HG03571 (cell line): Measurements from ENCODE around the gene FSTL4.
"Not testable (repeated sequence)": the region's sequence is repeated elsewhere in the genome, so short reads cannot be mapped to it uniquely, and the experiment has no call there.

Source experiments
- ATAC-seq: cut with Tn5 transposase; IDR thresholded peaks from one replicate; pipeline ENCODE4 v1.9.1; 2021; ENCODE audit not compliant: unreplicated experiment

Gene FSTL4

DNA sequence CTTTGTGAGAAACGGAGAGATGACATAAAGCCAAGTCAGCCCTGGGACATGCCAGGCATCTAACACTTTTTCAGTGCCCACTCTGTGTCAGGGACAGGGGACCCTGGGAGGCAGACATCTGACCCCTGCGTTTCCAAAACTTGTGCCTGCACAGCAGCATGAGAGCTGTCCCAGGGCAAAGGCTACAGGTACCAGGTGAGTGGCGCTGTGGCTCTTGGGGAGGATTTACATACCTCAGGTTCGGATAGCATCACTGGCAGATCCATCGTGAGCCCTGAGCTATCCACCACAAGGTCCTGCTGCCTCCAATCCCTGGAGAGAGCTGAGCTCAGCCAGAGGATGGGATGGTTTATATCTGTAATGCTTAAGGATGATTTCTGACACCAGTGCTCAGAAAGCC lies 52.4 kb downstream of the FSTL4 start:
- ATAC-seq: no peak

DNA sequence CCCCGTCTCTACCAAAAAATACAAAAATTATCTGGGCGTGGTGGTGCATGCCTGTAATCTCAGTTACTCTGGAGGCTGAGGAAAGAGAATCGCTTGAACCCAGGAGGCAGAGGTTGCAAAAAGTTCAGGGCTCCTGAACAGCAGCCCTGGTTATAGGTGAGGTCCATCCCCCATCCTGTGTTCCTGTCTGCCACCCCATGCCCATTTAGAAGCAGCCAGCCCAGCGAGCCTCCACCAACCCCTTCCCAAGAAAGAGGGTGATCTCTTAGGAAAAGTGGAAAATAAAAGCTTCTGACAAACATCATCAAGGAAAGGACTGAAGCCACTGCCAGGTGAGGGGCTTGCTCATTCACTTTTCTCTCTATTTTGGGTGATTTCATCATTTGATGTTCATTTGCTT lies 55.8 kb downstream of the FSTL4 start:
- no peak for ATAC-seq

DNA sequence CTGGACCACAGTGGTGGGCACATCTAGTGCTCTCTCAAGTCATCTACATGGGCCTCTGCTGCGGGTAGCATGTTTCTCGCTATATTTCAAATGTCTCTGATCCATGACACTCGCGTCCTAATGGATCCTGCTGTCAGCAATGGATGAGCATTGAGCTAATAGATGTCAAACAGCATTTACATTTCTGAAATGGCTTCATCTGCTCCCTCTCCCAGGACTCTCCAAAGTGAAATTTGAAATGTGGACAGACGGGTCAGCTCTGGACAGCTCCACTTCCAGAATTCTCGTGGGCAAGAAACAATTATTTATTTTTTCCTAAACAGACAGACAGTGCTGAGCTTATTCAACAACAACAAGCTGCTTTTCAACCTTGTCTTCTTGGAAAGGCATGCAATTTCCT lies 58.1 kb downstream of the FSTL4 start:
- no peak for ATAC-seq

DNA sequence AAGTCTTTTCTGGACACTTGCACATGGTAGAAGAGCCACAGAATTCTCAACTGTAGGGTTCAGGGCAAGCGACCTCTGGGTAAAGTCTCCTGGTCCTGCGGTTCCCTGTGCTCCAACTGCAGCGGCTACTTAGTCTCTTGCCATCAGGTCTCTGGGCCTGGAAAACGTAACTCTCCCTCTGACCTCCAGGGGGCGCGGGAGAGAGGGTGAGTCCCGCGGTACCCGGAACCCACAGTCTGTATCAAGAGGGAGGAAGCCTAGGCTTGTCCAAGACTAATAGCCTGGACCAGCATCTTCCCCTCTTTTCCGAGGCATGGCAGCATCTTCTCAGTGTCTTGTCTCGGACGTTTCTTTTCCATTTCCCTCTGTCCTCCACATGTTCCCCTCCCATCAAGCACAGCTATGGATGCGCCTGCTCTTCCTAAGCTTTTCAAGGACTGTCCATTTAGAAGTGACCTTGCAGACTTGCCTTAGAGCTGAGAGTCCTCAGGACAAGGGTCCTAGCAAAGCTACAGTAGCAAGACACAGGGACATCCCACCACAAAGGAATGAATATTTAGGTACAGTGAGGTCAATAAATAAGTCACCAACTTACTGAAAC lies 59.3 kb downstream of the FSTL4 start:
- no peak for ATAC-seq

DNA sequence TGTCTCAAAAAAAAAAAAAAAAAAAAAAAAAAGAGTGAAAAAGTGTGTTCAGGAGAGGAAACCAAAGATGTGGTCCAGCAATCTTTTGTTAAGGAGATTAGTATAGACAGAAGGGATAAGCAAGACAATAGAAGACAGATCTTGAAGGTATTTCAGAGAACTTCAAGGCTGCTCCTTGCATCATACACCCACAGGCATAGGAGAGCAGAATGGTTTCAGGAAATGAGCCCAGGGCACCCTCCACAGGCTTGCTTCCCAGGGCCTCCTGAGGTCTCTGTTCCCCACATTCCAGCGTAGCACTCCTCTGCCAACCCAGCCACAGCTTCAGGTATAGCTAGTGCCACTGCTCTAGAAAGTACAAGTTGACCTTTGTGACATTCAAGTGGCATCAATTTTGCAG lies 65.8 kb downstream of the FSTL4 start:
- ATAC-seq: no peak

DNA sequence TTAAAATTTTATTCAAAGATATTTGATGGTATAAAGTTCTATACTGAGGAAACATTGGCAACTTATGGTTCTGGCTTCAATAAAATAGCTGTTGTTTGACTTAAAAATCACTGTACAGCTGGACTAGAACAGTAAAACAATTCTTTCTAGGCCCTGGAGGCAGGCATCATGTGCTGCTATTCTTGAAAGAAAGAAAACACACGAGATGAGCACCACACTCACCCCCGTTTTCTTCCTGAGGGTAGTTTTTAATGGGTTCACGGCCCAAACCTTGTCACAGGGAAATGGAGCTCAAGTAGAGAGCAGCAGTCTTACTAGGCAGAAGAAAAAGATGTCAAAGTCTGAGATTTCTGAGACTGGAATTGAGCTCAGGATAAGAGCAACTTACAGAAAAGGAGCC lies 68.0 kb downstream of the FSTL4 start:
- ATAC-seq: no peak

DNA sequence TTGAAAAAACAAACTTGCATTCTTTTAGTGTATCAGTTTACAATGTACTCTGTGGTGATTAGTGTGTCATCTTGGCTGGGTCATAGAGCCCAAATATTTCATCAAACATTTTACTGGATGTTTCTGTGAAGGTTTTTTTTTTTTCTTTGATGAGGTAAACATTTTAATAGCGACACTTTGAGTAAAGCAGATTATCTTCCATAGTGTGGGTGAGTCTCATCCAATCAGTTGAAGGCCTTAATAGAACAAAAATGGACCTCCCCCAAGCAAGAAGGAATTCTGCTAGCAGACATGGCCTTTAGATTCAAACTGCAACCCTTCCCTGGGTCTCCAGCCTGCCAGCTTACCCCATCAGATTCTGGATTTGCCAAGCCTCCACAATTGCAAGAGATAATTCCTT lies 72.5 kb downstream of the FSTL4 start:
- no peak for ATAC-seq

DNA sequence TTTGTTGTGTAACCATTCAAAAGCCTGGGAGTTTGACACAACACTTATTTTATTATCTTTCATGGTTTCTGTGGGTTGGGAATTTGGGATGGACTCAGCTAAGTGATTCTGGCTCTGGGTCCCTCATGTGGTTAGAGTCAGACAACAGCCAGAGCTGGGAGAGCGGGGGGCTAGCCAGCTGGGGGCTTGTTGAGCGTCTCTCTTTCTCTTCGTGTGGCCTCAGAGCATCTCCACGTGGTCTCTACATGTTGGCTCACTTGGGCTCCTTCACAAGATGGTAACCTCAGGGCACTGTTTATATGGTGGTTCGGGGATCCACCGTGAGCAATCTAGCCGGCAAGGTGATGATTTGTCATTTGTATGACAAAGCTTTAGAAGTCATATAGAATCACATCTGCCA lies 73.6 kb downstream of the FSTL4 start:
- ATAC-seq: no peak

DNA sequence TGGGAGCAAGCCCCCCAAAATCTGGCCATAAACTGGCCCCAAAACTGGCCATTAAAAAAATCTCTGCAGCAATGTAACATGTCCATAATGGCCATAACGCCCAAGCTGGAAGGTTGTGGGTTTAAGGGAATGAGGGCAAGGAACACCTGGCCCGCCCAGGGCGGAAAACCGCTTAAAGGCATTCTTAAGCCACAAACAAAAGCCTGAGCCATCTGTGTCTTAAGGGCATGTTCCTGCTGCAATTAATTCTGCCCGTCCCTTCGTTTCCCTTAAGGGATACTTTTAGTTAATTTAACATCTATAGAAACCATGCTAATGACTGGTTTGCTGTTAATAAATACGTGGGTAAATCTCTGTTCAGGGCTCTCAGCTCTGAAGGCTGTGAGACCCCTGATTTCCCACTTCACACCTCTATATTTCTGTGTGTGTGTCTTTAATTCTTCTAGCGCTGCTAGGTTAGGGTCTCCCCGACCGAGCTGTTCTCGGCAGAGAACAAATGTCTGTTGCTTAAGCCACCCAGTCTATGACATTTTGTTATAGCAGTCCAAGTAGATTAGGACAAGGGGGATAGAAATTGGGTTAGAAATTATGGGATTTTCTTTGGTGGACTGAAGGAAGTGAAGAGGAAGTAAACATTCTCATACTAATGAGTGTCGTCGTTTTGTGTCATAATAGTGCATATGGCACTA lies 77.0 kb downstream of the FSTL4 start:
- not testable (repeated sequence) for ATAC-seq

DNA sequence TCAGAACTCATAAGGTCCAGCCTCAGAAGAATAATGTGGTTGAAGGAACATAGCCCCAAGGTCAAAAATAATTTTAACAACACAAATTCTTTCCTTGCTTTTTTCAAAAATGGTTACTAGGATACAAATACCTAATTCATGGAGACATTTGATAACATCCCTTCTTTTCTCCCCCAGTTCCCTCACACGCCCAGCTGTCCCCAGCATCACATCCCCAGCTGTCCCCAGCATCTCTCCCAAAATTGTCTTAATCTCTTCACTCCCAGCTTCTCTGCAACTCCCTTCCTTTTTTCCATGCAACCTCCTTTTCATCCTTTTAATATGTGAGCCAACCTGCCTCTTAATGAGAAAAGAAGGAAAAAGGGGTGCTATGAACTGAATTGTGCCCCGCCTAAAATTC lies 77.8 kb downstream of the FSTL4 start:
- ATAC-seq: no peak

DNA sequence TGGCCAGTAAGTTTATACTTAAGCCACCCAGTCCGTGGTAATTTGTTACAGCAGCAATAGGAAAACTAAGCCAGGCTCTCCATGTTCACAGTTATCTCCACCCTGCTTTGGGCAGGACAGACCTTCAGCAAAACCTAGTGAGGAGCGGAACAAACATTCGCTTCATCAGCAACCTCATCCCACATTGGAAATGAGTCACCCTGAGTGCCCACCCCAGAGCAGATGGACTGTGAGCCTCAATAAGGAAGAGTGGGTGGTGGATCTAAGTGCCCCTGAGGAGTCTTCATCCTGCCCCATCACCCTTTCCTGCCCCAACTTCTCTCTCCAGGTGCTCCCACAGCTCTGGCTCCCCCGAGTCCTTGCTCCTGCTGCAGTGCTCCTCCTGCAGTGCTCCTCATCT lies 78.8 kb downstream of the FSTL4 start:
- no peak for ATAC-seq

DNA sequence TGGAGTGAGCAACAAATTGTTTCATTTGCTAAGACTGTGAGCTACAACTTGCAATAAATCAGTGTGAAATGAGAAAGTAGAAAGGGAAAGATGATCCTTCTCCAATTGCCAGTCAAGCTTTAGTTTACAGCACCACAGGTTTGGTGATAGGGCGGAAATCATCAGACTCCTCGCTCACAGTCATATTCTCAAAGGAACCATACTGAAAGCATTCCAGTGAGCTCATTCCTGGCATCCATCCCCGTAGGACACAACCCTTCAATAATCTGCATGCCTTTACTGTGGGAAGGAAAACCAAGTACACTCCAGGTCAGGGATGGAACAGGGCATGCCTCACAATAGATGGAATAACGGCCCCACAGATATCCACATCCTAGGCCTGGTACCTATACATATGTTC lies 80.7 kb downstream of the FSTL4 start:
- ATAC-seq: no peak

DNA sequence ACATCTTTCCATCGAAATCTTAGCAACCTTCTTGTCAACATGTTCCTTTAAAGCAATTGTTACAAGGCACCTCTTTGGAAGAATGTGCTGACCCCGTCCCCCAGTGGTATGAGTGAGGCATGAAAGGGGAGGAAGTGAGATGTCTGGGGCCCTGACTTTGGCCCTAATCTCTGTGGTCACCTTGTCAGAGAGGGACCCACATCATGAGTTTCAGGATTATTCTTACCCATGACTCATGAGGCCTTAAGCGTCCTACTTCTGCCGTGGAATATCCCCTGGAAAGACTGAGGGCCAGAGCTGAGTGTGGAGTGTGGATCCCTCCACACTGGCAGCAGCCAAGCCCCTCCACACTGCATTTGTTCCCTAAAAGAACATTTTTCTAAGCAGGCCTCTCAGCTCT lies 81.2 kb downstream of the FSTL4 start:
- no peak for ATAC-seq

DNA sequence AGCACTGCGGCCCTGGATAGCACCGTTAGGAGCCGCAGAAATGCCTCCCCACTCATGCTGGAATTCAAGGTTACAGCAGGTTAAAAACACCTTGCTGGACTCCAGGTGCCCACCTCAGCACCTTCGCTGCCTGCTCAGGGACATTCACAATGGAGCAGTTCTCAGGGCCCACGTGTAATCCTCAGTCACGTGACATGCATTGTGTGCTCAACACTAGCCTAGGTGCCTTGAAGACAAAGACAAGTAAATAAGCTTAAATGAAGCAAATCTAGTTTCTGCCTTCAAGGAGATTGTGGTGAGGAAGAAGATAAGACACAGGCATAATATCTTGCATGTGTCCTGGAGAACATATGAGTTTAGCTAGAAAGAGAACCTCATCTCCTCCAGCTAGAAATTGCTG lies 82.1 kb downstream of the FSTL4 start:
- no peak for ATAC-seq

DNA sequence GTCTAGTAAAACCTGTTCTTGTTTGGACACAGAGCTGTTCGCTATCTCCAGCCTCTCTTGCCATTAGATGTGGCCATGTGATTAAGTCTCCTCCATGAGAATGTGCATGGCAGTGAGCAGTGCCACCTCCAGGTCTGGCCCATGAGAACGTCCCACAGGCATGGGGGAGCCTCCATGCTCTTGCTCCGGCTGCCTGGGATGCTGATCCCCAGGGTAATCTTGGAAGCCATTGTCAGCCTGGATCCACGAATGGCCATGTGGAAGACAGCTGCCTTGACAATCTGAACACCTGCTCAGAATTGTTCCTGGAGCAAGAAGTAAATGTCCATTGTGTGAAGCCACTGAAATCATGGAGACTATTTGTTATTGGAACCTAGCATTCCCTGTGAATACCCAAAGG lies 83.5 kb downstream of the FSTL4 start:
- ATAC-seq: no peak

DNA sequence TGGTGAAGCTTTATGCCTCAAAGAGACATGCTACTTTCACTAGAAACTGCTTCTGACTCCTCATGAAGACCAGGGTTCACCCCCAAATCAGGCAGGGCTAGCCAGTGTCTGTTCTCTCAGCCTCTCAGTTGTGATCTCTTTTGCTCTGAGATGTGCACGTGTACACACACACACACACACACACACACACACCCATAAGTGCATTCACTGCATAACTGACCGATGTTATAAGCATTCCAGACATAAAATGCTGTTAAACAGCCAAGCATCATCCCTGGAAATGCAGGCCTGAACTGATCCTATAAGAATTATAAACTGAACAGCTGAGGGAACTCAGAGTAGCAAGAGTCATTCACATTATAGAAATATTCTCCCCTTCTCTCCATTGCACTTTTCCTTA lies 85.0 kb downstream of the FSTL4 start:
- ATAC-seq: no peak

DNA sequence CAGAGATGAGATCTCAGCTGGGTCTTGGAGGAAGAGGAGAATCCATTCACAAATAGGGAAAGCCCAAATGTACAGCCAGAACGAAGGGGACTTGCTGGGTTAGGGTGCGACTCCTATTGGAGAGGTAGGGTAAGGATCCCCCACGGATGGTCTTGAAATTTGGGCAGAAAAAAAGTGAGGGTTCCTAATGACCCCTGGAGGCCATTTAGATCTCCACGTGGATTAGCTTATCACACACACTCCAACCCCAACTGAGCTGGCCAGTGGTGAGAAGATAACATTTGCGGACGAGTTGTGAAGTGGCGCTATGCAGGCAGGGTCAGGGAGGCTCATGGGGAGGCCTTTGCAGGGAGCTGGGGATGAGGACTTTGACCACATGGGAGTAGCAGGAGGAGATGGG lies 86.0 kb downstream of the FSTL4 start:
- ATAC-seq: no peak

DNA sequence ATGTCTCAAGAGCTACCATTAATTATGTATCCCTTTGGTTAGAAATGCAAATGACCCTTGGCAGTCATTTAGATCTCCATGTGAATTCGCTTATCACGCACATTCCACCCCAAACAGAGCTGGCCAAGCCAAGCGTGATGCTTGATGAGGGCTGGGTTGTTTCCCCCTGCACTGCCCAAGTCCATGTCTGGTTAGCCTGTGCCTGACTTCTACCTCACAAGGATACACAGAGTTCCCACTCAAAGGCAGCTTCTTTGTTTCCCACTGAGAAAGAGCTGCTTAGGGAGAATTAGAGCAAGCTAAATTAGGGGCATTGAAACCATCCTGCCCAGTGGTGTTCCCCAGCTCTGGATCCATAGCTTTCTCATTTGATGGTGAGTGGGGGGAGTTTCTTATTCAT lies 87.2 kb downstream of the FSTL4 start:
- ATAC-seq: no peak

DNA sequence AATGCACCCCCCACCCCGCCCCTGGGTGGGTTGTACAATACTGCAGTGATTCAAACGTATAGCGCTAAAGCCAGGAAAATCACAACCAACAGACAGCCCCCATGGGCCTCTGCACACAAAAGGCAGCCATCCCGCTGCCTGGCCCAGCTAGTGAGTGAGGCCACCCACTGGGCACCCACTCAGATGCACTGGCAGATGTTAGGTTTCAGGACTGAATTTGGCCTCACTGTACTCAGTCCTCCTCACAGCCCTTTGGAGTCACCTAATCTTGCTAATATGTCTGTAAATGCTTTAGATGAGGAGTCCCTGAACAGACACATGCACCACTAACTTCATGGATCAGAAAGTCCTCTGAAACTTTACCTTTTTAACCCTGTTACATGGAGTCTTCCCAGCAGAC lies 87.7 kb downstream of the FSTL4 start:
- ATAC-seq: no peak

DNA sequence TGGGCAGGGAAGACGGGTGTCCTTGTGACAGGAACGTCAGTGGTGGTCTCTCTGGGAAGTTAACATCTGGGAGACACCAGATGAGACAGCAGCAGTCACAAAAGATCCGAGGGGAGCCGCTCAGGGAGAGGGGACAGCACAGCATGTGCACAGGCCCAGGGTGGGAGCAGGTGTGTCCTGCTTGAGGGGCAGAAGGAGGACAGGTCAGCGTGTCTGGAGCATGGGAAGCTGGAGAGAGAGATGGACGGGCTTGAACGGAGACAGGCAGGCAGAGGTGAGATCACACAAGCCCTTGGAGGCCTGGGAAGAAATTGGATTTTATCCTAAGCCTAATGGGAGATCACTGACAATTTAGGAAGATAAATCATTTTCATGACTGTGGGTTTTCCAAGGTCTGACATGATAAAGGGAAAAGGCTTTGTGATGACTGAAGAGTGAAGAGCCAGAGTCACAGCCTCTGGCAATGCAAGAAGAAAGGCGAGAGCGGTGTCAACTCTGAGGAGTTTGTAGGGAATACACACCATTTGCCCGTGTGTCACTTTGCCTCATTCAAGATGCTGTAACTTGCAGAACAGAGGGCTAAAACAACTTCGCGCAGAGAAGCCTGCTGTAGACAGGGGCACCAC lies 88.3 kb downstream of the FSTL4 start:
- no peak for ATAC-seq

DNA sequence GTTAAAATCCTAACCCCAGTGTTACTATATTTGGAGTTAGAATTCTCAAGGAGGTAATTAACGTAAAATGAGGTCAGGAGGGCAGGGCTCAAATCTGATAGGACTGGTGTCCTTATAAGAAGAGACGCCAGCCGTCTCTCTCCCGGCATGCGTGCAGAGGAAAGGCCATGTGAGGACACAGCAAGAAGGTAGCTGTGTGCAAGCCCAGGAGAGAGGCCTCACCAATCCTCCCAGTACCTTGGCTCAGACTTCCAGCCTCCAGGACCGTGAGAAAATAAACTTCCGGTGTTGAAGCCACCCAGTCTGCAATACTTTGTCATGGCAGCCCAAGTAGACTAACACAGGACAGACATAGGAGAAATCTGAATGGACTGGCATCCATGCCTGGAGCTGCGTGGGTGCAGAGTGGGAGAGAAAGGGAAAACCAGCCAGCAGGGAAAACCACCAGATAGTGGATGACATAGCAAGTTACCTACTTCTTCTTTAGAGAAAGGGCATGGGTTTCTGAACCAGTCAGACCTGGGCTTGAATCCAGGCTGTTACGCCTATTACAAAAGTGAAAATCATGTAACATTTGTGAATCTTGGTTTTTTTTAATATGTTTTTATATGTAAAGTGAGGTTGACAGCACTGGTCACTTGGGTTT lies 89.2 kb downstream of the FSTL4 start:
- ATAC-seq: no peak

DNA sequence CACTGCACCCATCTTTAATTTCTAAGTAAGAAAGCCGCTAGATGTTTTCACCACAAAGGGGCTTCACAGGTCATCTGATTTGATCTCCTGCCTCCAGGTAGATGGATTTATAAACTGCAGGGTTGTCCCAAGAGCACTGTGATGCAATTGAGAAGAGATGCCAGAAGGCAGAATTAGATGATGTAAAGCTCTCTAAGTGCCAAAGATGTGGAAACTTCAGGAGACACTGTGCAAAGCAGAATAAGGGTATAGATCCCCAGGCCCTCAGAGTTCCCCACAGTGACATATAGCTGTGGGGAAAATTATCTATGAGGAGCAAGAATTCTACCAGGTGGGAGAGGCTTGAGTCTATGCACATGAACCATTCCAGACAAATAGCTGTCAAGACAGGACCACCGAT lies 90.5 kb downstream of the FSTL4 start:
- ATAC-seq: no peak
